SKM-1 treated with dmso at 0.1 percent for 144 hours (cell line): Measurements from ENCODE around the gene GRID1.

Experiments used
- DNase-seq: peaks from one replicate; lab custom pipeline; 2025; ENCODE audit not compliant: unreplicated experiment; lab: John Stamatoyannopoulos, UW

The GRID1 gene

GRCh38 chr10:85648279-85648754 is 718.3 kb downstream of the GRID1 start:
- no peak for DNase-seq

- DNase-seq = no peak
Measured at GRCh38 chr10:85647741-85648140, 718.9 kb downstream of the GRID1 start.

- DNase-seq = no peak
Measured at GRCh38 chr10:85645926-85646711, 720.5 kb downstream of the GRID1 start.

- no peak for DNase-seq
Measured at GRCh38 chr10:85645053-85645452, 721.5 kb downstream of the GRID1 start.

- DNase-seq = no peak
Measured at GRCh38 chr10:85643845-85644525, 722.6 kb downstream of the GRID1 start.

- no peak for DNase-seq
Measured at GRCh38 chr10:85643171-85643844, 723.3 kb downstream of the GRID1 start.

GRCh38 chr10:85642421-85643170 is 724.0 kb downstream of the GRID1 start:
- DNase-seq = no peak

GRCh38 chr10:85642082-85642420 is 724.5 kb downstream of the GRID1 start:
- no peak for DNase-seq

- no peak for DNase-seq
Measured at GRCh38 chr10:85641479-85642009, 725.1 kb downstream of the GRID1 start.

GRCh38 chr10:85638797-85639196 is 727.8 kb downstream of the GRID1 start:
- no peak for DNase-seq

GRCh38 chr10:85635650-85636049 is 730.9 kb downstream of the GRID1 start:
- no peak for DNase-seq

- DNase-seq = no peak
Measured at GRCh38 chr10:85624511-85624910, 742.1 kb downstream of the GRID1 start.

GRCh38 chr10:85623758-85624157 is 742.8 kb downstream of the GRID1 start:
- no peak for DNase-seq

- DNase-seq = no peak
Measured at GRCh38 chr10:85623342-85623741, 743.3 kb downstream of the GRID1 start.

GRCh38 chr10:85622425-85622824 is 744.2 kb downstream of the GRID1 start:
- no peak for DNase-seq

- no peak for DNase-seq
Measured at GRCh38 chr10:85621562-85621961, 745.0 kb downstream of the GRID1 start.

GRCh38 chr10:85620807-85621206 is 745.8 kb downstream of the GRID1 start:
- DNase-seq = no peak

- DNase-seq = no peak
Measured at GRCh38 chr10:85619832-85620231, 746.8 kb downstream of the GRID1 start.

GRCh38 chr10:85618841-85619240 is 747.8 kb downstream of the GRID1 start:
- DNase-seq = no peak

GRCh38 chr10:85617751-85618546 is 748.6 kb downstream of the GRID1 start:
- no peak for DNase-seq
